ENCODE data around the gene FAM124A.
A peak's percentile ranks its signal among the peaks of the same experiment; 100 is the strongest.

The FAM124A gene

DNA sequence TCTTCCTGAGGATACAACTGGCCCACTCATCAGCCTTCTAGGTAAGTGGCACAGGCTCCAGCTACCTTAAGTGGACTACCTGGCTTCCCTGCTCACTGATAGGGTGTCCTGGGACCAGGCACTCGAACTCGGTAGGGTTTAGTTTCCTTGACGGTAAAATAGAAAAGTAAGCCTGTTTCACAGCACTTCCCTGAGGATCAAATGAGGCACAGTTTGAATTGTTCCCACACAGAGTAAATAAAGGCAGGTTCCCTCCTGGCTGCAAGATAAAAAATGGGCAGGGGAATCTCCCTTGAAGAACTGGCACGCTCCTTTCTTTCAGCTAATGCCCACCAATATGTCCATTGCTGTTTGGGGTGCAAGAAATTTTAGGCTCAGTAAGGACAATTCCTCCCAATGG is 1.1 kb upstream of the FAM124A start:
- DNase-seq = no peak

DNA sequence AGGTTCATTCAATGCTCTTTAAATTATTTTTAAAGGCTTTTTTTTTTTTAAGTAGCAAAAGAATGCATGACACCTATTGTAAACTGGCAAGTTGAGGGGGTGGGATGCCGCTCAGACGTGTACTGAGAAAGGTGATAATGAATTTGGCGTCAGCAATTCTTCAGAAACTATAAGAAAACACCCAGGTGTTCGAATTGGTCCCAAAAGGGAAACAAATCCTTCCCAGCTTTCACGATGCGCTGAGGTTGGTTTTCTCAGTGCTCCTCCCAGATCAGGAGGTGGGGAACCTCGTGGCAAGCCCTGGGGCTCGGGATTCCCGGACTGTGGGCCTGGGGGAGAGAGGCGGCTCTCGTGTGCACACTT is 543 bp upstream of the FAM124A start:
- no peak for DNase-seq

DNA sequence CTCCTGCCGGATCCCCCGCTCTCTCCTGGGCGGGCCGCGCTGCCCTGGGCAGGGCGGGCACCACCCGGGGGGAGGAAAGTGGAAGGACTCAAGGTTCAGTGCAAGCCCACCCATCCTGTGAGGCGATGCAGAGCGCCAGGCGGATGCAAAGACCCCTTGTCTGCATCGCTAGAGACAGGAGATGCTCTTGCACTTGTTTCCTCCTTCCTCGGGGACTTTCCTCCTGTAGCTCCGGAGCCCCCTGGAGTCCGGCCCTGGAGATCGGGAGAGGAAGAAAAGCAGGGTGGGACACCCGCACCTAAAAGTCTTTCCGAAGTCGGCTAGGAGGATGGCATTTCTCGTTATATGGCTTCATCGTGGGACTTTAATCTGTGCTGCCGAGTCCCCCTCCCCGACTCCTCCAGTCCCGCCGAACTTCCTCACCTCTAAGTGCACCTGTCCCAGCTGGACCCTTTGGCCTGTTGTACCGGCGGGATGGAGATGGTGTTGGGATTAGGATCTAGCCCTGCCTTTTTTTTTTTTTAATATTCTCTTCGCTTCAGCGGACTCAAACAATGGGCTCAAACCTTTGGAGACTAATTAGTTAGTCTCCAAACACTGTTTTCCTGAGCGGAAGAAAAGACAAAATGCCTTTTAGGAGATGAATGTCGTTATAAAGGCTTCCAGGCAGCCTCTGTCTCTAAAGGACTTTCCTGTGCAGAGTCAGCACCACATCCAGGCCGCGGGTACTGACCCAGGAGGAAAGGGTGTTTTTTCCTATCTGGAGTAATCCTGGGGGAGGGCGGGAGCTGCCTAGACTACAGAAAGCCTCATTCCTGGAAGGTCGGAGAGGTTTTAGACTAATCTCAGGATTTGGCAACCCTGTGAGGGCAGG is 725 bp downstream of the FAM124A start:
- DNase-seq = no peak

DNA sequence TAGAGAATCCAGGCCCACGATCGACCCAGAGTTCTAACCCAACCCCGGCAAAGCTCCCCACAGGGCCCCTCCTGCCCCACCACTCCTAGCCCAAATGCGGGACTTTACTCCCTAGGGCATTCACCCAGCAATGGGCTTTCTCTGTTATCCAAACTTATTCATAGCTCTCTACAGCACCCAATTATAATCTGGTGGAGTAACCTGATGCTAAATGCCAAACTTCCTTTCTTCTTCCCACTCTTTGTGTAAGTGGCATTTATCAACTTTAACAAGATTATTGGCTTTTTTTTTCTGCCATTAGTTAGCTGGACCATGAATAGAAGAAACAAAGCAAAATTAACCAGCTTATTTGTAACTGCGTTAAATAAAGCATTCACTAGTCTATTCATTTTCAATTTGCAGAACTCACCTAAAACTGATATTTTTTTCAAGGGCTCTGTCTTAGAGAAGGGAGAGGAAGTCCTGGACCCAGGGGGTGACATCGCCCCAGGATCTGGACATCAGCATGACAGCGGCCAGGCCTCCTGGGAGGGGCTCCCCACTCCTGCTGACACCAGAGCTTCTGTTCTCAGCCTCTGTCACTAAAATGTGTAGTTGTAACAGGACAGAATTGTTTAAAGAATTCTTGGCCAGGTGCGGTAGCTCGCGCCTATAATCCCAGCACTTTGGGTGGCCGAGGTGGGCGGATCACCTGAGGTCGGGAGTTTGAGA is 1.5 kb downstream of the FAM124A start:
- DNase-seq = no peak

DNA sequence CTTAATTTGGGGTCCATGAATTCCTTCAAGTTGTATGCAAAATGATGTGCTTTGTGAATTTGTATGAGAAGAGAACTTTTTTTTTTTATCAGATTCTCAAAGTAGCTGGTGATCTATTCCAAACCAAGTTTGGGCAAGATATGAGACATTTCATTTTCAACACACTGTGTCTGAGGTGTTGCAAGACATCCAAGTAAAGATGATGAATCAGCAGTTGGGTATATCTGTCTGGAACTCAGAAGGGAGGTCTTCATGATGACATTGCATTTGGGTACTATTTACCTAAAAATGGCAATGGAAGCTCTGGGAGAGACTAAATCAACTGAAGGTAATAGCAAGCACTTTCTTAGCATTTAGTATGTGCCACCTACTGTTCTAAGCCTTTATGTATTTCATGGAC is 2.8 kb downstream of the FAM124A start:
- DNase-seq = no peak

DNA sequence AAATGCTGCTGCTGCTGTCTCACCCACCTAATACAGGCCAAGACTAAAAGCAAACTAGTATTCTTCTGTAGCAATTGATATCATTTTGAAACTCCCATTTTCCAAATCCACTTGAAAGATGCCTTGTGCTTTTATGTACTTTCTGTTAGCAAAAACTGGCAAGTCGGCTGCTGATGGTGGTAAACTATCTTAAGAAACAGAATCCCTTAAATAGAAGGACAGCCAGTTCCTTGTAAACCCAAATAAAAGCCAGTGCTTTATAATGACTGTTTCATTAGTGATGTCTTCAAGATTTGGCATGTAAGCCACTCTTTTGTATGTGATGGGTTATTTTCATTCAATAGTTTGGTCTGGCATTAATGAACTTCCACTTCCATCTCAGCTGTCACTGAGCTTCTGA is 5.2 kb downstream of the FAM124A start:
- DNase-seq = no peak

DNA sequence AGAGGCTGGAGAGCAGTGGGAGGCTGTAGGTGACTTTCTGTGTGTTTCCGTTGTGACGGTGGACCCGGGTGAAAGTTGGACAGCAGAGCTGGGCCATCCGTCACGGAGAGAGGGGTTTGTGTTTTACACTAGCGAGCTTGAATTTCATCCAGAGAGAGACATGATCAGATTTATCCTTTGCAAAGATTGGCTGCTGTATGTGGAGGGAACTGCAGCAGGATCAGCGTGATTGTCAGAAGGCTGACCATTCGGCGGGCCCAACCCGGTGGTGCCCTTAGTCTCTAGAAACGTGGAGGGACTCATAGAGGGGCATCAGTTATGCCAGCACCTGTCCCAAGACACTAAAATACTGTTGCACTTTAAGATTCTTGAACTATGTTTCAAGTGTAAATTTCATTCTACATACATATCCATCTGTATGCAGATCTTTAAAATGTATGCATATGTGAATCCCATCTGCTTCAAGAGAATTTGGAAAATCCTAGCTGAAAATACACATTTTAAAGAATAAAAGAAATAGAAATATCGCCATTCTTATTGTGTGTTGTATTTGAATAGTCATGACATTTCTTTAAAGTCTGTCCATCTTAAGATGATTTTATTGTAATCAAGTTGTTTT is 7.0 kb downstream of the FAM124A start:
- DNase-seq = no peak

DNA sequence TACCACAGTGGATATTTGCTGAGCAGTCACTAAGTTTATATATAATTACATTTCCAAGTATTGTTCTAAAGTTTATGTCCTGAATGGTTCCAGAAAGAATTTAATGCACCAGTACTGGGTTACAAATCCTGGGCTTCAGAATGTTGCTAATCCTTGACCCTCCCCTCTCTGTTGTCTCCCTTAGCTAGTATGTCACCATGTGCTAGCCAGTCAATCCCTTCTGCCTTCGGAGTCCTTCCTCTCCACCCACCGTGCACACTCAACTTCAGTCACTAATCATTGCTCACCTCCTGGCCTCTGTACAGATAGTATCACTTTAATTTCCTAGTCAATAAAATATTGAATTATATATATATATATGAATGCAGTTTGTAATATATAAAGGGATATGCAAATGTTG is 7.5 kb downstream of the FAM124A start:
- no peak for DNase-seq

DNA sequence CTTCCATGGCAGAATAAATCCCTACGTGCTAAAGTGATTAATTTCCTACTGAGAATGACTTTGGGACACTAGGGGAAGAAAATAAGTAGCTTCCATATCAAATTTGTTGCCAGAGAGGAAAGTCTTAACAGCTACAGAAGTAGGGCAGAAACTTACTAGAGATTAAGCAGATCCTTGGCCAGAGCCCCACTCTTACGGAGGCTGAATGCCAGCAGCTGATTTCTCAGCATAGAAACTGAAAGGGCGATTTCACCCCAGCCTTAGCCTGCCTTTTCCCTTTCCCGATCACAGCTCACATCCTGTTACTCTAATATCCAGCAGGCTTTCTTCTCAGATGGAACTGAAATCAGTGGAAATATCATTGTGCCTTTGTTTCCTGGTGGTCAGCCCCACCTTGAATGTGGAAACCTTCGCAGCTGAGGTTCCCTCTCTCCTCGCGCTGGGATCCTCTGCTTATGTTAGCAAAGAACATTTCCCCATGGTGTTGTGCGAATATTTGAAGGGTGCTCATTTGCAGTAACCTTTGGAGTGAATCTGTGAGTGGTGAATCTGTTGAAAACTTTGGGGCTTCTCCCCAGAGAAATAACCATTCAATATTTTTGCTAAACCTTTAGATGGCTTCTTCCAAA is 8.4 kb downstream of the FAM124A start:
- DNase-seq = no peak

DNA sequence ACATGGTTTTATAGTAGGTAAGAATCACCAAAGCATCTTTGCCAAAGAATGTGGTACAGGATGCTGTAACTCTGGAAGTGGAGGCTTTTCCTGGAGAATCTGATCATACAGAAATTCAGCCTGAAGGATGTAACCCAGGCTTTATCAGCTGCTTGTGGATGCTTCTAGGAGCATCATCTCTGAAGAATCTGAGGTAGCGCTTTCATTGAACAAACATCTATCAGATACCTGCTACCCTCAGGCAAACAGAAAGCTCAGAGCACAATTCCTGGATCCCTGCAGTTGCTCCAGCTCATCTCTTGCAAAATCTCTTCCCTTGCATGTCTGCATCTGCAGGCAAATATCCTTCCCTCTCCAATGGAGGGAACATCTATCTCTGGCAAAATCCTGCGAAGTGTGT is 9.3 kb downstream of the FAM124A start:
- no peak for DNase-seq

DNA sequence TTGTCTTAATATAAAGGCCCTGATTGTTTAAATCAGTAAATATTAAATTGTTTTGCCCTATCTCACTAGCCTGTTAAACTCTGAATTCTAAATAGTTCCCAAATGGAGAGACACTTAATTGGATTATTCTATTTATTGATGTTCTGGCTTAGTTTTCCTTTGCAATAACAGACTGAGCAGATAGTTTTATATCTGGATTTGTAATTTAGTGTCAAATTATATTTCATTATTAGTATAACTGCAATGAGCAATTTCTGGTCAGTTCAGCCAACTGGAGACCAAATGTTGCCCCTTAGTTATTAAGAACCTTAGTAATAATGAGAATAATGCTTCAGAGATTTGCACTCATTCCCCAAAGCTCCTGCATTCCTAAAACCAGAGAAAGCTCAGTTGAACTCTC is 10.1 kb downstream of the FAM124A start:
- DNase-seq = no peak

DNA sequence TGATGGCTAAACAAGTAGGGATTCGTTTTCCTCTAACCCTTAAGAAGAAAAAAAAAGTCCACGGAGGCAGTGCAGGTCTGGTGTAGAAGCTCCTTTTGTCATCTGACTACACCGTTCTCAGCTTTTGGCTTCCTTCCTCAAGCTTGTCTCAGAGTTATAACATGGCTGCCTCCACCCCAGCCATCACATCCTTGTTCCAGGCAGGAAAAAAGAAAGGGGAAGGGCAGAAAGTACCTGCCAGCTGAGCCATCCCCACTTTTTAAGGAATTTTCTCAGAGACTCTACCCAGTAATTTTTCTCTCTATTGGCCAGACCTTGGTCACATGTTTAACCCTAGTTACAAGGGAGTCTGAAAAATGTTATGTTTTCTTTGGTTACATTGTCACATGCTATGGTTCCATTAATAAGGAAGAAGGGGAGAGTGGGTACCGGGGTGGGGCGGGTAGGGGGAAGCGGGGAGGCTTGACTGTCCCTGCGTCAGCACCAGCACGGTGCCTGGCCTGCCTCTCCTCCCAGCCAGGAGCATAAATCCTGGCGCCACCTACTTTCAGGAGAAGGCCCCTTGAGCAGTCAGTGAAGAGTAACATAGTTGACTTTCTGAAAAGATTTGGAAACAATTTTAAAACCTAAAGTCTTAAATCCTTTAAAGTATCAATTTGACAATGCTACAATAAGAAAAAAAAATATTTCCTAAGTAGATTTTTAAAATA is 11.1 kb downstream of the FAM124A start:
- DNase-seq = no peak

DNA sequence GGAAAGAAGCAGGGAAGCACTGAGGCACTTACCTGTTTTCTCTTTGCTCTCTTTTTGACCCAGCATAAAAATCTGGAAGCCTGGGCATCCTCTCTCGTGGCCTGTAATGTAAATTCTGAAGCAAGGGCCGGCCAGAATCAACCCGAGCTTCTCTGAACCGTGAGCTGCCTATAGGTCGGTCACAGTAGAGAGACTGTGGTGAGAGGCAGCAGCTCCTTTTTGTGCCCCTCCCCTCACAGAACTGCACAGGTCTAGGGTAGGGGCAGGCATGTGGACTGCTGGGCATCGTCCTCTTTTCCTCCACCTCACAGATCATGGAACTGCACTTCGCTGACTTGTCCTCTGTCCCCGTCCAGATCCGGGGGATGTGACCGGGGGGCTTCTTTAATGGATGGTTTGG is 12.5 kb downstream of the FAM124A start:
- DNase-seq = no peak

DNA sequence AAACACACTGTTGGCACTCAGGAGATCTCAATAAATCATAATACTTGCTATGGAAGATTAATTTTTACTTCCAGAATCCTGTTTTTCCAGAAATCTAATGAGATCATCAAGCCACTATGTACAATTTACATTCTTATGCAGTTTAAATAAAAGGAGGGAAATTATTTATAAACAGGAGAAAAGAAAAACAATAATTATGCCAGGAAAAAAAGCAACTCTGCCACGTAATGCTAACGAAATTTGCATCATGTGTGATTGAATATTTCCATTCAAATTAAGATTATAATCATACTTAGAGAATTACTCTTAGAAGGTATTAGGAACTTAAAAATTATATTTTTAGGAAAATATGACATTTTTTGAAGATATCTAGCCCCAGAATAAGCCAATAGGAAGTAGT is 13.0 kb downstream of the FAM124A start:
- no peak for DNase-seq

DNA sequence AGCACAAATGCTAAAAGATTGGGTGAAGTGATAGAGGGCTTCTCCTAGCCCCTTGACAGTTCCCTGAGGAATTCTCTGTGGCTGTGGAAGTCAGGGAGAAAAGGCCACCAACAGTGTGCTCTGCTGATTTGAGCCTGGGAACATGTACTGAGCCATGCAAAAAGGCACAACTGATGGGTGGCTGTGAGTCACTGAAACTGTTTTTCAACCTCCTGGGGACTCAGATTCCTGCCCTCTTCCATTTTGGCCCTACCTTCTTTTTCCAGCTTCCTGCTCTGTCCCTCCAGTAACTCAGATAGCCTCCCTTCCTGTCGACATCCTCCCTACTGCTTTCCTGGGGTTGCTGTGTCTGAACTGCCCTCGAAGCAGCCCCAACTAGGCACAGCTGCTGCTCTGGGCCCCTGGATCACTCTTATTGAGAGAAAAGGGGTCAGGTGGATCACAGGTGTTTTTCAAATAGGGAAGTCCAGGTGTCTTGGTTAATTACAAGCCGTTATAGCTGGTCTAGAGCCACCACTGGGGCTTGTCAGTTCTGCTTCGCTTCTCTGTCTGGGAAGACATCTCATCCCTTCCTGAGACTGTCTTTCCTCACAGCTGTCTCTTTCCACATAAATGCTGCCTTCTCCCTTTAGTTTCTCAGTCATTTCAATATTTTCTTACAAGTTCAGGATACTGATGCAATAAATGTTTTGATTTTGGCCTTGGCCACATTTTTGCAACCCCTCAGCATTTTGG is 13.7 kb downstream of the FAM124A start:
- DNase-seq = no peak

DNA sequence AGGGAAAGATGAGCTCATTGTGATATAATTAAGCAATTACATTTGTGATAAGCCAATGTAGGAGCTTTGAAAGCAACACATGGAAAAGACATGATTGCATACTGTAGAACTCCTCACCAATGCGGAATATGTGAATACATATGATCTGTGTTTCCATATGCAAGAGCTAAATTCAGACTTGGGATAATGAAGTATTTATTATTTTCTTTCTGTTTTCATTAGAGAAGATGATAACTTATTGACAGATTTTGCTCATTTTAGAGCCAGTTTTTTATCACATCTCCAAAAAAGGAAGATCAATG is 14.2 kb downstream of the FAM124A start:
- DNase-seq = no peak

DNA sequence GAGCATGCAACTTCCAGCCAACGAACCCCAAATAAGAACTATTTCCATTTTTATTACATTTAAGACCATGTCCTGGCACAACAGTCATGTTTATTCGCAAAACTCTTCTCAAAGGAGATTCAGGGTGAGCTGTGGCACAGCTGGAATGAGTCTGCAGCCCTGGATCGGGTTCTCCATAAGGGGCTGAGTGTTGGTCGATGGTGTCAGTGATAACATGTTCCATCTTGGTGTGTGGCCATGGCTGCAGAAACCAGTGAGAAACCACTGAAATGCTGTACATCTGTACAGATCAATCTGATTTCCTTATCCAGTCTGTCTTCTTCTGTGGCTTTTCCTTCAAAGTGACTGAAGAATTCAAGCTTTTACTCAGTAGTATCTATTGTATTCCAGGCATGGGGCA is 15.2 kb downstream of the FAM124A start:
- DNase-seq = no peak

DNA sequence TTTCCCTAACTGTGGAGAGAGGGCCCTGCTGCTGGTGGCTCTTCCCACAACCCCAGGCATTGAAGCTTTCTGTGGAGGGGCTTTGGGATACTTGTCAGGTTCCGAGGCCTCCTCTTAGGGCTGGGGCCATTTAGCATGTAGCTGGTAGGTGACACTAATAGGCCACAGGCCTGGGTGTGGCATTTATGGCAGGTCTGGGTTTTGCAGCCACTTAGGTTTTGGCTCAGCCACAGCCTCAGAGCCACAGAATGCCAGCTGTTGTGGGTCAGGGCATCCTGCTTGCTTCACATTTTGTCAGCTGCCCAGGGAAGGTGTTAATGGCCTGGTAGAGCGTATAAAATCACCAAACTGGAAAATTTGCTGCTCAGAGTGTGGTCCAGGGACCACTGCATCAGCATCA is 15.7 kb downstream of the FAM124A start:
- DNase-seq = no peak

DNA sequence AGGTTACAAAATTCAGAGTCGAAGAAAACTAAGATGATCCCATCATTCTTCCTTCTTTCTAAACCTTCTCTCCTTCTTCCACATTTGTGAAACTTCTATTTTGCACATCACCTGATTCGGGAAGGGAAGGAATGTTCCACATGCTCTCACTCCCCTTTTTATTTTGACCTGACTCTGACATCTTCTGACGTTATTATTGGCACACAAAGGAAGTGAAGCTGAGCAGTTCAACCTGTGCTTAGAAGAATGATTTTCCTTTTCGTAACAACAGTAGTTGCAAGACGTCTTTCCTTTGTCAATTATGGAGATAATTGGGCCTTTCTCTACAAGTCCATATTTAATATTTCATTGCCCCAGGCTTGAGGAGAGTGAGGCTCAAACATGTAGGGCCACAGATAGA is 18.0 kb downstream of the FAM124A start:
- DNase-seq = no peak

DNA sequence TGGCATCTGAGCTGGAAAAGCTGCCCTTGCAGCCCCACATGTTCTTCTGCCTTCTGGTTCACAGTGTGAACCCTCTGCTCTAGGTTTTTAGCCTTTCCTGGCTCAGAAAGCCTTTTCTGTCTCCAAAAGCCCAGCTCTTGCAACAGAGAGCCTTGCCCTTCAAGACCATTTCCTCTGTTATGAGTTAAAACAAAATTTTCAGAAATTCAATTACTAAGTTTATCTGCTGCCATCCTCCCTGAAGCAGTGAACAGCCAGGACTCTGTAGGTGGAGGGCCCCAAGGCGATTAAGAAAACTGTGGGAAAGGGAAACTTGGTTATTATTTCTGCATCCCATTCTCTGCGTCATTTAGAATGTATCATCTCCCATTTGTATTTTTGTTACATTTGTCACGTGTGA is 18.8 kb downstream of the FAM124A start:
- no peak for DNase-seq

DNA sequence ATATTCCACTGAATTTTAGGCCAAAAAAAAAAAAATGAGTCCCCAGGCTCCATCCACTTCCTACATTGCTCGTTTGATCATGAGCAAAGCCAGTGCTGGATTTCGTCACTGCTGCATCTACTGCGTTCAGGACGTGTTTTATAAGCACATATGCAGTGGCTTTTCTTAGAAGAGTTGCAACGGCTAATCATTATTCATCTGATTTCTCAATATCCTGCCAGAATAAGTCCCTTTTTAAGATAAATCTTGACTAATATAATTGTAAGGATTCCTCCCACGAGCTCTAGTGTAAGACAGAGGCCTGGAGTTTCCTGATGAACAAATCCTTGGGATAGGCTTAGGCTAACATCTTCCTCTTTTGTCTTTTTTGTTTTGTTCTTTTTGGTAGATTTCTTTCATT is 19.5 kb downstream of the FAM124A start:
- DNase-seq = peak in 1 of 2 donors; percentile 26

DNA sequence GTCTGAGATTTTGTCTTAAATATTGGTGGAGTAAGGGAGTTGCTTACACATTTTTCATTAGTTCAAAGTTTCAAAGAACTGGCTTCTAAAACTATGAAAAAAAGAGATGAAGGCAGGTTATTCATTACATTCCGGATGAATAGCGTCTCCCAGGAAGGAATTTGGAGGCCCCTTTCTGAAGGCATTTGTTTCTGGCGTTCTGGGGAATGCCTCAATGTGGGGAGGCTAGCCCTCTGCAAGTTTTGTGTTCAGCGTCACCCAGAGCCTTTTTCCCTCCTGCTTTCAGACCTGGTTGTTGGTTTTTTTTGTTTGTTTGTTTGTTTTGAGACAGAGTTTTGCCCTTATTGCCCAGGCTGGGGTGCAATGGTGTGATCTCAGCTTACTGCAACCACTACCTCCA is 21.0 kb downstream of the FAM124A start:
- no peak for DNase-seq

DNA sequence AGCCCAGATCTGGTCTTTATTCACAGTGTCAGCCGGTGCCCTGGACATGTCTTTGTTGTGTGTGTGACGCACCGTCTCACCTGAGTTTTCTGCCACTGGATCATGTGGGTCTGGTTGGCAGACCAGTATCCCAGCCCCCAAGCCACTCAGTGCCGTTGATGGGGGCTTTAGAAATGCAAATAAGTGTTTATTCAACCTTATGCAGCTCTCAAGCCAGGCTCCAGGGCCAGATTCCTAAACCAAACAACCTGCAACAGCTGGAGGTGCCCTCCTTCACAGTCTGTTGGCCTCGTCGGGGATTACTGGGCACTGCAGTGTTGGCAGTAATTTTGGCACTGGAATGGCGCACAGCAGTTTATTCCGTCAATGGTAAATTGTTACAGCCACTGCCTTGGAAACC is 21.6 kb downstream of the FAM124A start:
- no peak for DNase-seq

All from CD4-positive, alpha-beta T cell treated with Interferon alpha-2 for 1 hour (primary cell).